Measurements from ENCODE around the gene PDPN. TPM values are rescaled to one million over a fixed set of nuclear protein-coding genes. Genes with fewer than 3 reads are reported as not detected.

Gene PDPN
- total RNA-seq, 1 experiment from 2014 or later = not detected

DNA sequence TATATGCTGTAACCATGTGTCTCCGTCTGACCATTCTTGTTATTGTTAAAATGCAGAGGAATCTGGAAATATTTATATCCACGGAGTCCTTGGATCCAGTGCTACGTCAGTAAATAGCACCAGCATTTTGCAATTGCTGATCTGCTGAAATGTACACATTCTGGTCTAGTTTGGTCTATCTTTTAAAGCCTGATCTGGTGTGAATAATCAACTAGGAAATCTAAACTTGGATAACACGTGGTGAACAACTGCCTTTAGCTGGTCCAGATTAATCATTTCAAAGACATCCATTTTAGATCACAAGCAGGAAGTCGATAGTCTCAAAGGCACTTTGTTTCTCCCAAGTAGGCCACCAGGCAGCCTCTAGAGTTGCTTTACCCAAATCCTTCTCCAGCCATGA is 32.6 kb downstream of the PDPN start:
- Histone ChIP-seq H3K4me3 (replicated peaks in 1 of 2; ENCODE audit: low read depth in 1 of 2, low read length in 2 of 2) (no peak overlapping the region), H4K20me1 (ENCODE audit: insufficient read depth) (no peaks in the 10 kb centered on the region), H3K9me3 (ENCODE audit: control insufficient read depth in 1 of 2, insufficient read depth in 1 of 2, low read depth in 1 of 2, low read length in 2 of 2) (no peaks in the 10 kb centered on the region), H3K27me3 (ENCODE audit: insufficient read depth, low read length) (no peaks in the 10 kb centered on the region; the same call in 1 of the 2 replicates), H3K4me2 (ENCODE audit: low read length) (no peak overlapping the region), H3K27ac (ENCODE audit: low read depth, low read length) (no peak overlapping the region), H3K9me2 (ENCODE audit: insufficient read depth) (no peaks in the 10 kb centered on the region), H3K79me2 (ENCODE audit: insufficient read depth, low read length) (no peaks in the 10 kb centered on the region), H2AFZ (ENCODE audit: low read depth, low read length, poor library complexity, severe bottlenecking) (no peak overlapping the region), H3K9ac (ENCODE audit: low read length) (no peak overlapping the region), H3K4me1 (ENCODE audit: control insufficient read depth in 1 of 2, insufficient read depth in 2 of 2, low read length in 2 of 2) (no peaks in the 10 kb centered on the region), H3K36me3 (ENCODE audit: control insufficient read depth in 1 of 2, insufficient read depth in 2 of 2, low read length in 2 of 2) (no peaks in the 10 kb centered on the region)
- ChIA-PET RAD21 (ENCODE audit: low non-redundant PET in 1 of 2, low total read pairs in 2 of 2, uncharacterized antibody in 2 of 2, unreplicated experiment in 2 of 2) (no interaction called here), CTCF (no interaction called here), POLR2A (no interaction called here)
- no peak for DNase-seq (ENCODE audit: low read depth, low spot score)
- BruUV-seq (replicated peaks) = no TSS peak
- intact Hi-C loops (cut with micrococcal nuclease) = loop anchor here (2.0 kb wide), 1 partner anchor 21 kb away; no protein-coding TSS in a partner anchor
- ATAC-seq = no peak
- TF ChIP-seq SP1 (IDR thresholded peaks at IDR 0.05; ENCODE audit: low read depth) (no peak), POLR2A (IDR thresholded peaks at IDR 0.05; ENCODE audit: borderline replicate concordance, extremely low read depth, insufficient read depth, insufficient read length) (no peak), EZH2 (IDR thresholded peaks at IDR 0.05) (no peak), POLR2AphosphoS5 (IDR thresholded peaks at IDR 0.05; ENCODE audit: low read depth, low read length) (no peak), CBX3 (IDR thresholded peaks at IDR 0.05; ENCODE audit: low read depth) (no peak), YY1 (IDR thresholded peaks at IDR 0.05; ENCODE audit: extremely low read depth, insufficient replicate concordance, low read depth, low read length) (no peak), RAD21 (IDR thresholded peaks at IDR 0.05; ENCODE audit: low read depth) (no peak), SIN3A (IDR thresholded peaks at IDR 0.05; ENCODE audit: low read depth) (no peak), CEBPB (IDR thresholded peaks at IDR 0.05; ENCODE audit: low read depth) (no peak), TCF7L2 (IDR thresholded peaks at IDR 0.05; ENCODE audit: borderline replicate concordance, extremely low read depth, insufficient read depth, insufficient read length) (no peak), ELF1 (IDR thresholded peaks at IDR 0.05; ENCODE audit: borderline replicate concordance, low read depth) (no peak), FOSL1 (IDR thresholded peaks at IDR 0.05; ENCODE audit: low read depth) (no peak), EZH2phosphoT487 (IDR thresholded peaks at IDR 0.05; ENCODE audit: borderline replicate concordance) (no peak), JUND (IDR thresholded peaks at IDR 0.05) (no peak), SRF (IDR thresholded peaks at IDR 0.05; ENCODE audit: low read depth) (no peak)
- TF ChIP-seq, protein P1, sequence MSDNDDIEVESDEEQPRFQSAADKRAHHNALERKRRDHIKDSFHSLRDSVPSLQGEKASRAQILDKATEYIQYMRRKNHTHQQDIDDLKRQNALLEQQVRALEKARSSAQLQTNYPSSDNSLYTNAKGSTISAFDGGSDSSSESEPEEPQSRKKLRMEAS (IDR thresholded peaks at IDR 0.05) = no peak
- TF ChIP-seq, protein P2, sequence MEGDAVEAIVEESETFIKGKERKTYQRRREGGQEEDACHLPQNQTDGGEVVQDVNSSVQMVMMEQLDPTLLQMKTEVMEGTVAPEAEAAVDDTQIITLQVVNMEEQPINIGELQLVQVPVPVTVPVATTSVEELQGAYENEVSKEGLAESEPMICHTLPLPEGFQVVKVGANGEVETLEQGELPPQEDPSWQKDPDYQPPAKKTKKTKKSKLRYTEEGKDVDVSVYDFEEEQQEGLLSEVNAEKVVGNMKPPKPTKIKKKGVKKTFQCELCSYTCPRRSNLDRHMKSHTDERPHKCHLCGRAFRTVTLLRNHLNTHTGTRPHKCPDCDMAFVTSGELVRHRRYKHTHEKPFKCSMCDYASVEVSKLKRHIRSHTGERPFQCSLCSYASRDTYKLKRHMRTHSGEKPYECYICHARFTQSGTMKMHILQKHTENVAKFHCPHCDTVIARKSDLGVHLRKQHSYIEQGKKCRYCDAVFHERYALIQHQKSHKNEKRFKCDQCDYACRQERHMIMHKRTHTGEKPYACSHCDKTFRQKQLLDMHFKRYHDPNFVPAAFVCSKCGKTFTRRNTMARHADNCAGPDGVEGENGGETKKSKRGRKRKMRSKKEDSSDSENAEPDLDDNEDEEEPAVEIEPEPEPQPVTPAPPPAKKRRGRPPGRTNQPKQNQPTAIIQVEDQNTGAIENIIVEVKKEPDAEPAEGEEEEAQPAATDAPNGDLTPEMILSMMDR (IDR thresholded peaks at IDR 0.05 in 2 of 3, conservative IDR thresholded peaks at IDR 0.05 in 1 of 3; ENCODE audit: borderline replicate concordance in 1 of 3, insufficient read depth in 1 of 3, low read depth in 2 of 3, low read length in 2 of 3) = no peak
- TF ChIP-seq, protein P3, sequence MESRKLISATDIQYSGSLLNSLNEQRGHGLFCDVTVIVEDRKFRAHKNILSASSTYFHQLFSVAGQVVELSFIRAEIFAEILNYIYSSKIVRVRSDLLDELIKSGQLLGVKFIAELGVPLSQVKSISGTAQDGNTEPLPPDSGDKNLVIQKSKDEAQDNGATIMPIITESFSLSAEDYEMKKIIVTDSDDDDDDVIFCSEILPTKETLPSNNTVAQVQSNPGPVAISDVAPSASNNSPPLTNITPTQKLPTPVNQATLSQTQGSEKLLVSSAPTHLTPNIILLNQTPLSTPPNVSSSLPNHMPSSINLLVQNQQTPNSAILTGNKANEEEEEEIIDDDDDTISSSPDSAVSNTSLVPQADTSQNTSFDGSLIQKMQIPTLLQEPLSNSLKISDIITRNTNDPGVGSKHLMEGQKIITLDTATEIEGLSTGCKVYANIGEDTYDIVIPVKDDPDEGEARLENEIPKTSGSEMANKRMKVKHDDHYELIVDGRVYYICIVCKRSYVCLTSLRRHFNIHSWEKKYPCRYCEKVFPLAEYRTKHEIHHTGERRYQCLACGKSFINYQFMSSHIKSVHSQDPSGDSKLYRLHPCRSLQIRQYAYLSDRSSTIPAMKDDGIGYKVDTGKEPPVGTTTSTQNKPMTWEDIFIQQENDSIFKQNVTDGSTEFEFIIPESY (IDR thresholded peaks at IDR 0.05; ENCODE audit: extremely low read depth, insufficient replicate concordance, low read length) = no peak
- TF ChIP-seq, protein P4, sequence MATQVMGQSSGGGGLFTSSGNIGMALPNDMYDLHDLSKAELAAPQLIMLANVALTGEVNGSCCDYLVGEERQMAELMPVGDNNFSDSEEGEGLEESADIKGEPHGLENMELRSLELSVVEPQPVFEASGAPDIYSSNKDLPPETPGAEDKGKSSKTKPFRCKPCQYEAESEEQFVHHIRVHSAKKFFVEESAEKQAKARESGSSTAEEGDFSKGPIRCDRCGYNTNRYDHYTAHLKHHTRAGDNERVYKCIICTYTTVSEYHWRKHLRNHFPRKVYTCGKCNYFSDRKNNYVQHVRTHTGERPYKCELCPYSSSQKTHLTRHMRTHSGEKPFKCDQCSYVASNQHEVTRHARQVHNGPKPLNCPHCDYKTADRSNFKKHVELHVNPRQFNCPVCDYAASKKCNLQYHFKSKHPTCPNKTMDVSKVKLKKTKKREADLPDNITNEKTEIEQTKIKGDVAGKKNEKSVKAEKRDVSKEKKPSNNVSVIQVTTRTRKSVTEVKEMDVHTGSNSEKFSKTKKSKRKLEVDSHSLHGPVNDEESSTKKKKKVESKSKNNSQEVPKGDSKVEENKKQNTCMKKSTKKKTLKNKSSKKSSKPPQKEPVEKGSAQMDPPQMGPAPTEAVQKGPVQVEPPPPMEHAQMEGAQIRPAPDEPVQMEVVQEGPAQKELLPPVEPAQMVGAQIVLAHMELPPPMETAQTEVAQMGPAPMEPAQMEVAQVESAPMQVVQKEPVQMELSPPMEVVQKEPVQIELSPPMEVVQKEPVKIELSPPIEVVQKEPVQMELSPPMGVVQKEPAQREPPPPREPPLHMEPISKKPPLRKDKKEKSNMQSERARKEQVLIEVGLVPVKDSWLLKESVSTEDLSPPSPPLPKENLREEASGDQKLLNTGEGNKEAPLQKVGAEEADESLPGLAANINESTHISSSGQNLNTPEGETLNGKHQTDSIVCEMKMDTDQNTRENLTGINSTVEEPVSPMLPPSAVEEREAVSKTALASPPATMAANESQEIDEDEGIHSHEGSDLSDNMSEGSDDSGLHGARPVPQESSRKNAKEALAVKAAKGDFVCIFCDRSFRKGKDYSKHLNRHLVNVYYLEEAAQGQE (IDR thresholded peaks at IDR 0.05; ENCODE audit: low read depth) = no peak
- TF ChIP-seq, protein P5, sequence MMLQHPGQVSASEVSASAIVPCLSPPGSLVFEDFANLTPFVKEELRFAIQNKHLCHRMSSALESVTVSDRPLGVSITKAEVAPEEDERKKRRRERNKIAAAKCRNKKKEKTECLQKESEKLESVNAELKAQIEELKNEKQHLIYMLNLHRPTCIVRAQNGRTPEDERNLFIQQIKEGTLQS (IDR thresholded peaks at IDR 0.05) = no peak

Measured in HCT116 (cell line).